Neural progenitor cell (in vitro differentiated cells): Measurements from ENCODE around the gene DPF3.

Experiments used
- CTCF ChIP-seq: fragments of 200-600 bp; sonication (generic); IDR thresholded peaks from 2 replicates; pipeline ENCODE4 v1.5.1; 2017; ENCODE audit warnings: antibody characterized with exemption, mild to moderate bottlenecking
- EZH2 ChIP-seq: fragments of 200-600 bp; sonication (generic); IDR thresholded peaks from 2 replicates; pipeline ENCODE4 v1.6.1; 2017; ENCODE audit warnings: antibody characterized with exemption, mild to moderate bottlenecking, moderate library complexity
- EZH2phosphoT487 ChIP-seq: fragments of 200-600 bp; sonication (generic); IDR thresholded peaks from 2 replicates; pipeline ENCODE4 v1.6.1; 2017; ENCODE audit warnings: antibody characterized with exemption

DNA sequence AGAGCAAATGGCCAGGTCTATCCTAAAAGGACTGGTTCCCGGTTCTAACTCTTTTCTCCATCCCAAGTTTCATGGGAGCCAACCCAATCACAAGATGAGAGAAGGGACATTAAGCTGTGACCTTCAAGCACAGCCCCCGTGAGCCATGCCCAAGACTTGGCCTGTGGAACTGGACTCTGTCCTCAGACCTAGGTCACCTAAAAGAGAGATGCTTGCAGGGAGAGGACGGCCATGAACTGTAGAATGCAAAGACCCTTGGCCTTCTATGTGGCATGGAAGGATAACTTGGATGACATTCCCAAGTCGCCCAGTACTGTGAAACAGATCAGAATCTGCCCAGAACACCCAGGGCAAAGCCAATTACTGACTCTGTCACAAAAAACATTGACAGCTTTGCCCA is 263.5 kb downstream of the DPF3 start:
- no peak for TF ChIP-seq CTCF
- TF ChIP-seq EZH2, result no peak
- no peak for TF ChIP-seq EZH2phosphoT487
